MM.1S (cell line): ENCODE measurements around the gene LRRC8C.
"Not testable (repeated sequence)": the region's sequence is repeated elsewhere in the genome, so short reads cannot be mapped to it uniquely, and the experiment has no call there.

ENCODE experiments used
- EZH2 ChIP-seq: fragments of 300-600 bp; sonication (generic); optimal IDR thresholded peaks from 2 replicates; pipeline ENCODE3; 2017; ENCODE audit warnings: low read depth, mild to moderate bottlenecking, antibody characterized with exemption, low read length, mixed read lengths
- TF ChIP-seq, protein P1 (sequence below): fragments of 300-600 bp; sonication (generic); IDR thresholded peaks from 2 replicates; pipeline ENCODE4 v1.5.1; 2016; ENCODE audit warnings: antibody characterized with exemption, low read length, mixed read lengths

- TF ChIP-seq, protein P1, sequence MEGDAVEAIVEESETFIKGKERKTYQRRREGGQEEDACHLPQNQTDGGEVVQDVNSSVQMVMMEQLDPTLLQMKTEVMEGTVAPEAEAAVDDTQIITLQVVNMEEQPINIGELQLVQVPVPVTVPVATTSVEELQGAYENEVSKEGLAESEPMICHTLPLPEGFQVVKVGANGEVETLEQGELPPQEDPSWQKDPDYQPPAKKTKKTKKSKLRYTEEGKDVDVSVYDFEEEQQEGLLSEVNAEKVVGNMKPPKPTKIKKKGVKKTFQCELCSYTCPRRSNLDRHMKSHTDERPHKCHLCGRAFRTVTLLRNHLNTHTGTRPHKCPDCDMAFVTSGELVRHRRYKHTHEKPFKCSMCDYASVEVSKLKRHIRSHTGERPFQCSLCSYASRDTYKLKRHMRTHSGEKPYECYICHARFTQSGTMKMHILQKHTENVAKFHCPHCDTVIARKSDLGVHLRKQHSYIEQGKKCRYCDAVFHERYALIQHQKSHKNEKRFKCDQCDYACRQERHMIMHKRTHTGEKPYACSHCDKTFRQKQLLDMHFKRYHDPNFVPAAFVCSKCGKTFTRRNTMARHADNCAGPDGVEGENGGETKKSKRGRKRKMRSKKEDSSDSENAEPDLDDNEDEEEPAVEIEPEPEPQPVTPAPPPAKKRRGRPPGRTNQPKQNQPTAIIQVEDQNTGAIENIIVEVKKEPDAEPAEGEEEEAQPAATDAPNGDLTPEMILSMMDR = not testable (repeated sequence)
- TF ChIP-seq EZH2 = not testable (repeated sequence)
These were observed 40.0 kb upstream of the LRRC8C start for GRCh38 chr1:89592861-89593302.
